Activated gamma-delta T cell (primary cell): ENCODE results near the gene SYNPO2L.
A peak's percentile ranks its signal among the peaks of the same experiment; 100 is the strongest.

Experiments
- DNase-seq: peaks from one replicate; lab custom pipeline; 2025; lab: John Stamatoyannopoulos, UW

The SYNPO2L gene

GRCh38 chr10:73649876-73650536, 5.8 kb downstream of the SYNPO2L start:
- no peak for DNase-seq

DNA sequence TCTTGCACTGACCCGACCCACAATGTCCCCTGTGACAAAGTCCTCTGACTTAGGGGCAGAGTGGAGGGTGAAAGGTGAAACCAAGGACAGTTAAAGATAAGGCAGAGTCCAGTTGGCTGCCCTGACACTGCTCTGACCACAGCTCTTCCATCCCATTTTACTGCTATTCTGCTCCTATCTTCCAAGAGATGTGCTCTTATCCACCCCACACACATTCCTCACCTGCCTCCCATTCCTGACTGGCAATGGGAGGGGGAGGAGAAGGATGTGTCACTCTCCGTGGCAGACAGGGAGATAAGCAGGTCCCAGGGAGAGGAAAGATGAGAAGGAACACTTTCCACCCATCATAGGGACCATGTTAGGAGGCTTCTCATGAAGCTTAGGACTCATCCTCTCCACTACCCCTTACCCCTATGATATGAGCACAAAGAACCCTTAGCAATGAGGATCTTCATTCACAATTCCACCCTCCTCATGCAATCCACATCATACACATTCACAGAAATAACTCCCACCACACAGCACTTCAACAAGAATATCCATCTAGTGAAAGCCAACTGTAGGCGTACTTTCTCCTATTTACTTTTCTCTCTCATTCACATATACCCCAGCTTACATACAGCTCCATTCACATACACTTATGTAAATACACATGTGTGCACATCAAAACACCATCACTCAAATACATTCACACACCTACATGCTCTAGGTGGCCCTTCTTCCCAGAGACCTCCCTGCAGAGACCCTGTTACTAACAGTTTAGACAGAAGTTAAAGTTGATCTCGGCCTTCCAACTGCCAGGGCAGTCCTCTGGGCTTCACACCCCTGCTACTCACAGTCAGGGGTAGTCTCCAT, 6.6 kb downstream of the SYNPO2L start:
- DNase-seq: no peak

DNA sequence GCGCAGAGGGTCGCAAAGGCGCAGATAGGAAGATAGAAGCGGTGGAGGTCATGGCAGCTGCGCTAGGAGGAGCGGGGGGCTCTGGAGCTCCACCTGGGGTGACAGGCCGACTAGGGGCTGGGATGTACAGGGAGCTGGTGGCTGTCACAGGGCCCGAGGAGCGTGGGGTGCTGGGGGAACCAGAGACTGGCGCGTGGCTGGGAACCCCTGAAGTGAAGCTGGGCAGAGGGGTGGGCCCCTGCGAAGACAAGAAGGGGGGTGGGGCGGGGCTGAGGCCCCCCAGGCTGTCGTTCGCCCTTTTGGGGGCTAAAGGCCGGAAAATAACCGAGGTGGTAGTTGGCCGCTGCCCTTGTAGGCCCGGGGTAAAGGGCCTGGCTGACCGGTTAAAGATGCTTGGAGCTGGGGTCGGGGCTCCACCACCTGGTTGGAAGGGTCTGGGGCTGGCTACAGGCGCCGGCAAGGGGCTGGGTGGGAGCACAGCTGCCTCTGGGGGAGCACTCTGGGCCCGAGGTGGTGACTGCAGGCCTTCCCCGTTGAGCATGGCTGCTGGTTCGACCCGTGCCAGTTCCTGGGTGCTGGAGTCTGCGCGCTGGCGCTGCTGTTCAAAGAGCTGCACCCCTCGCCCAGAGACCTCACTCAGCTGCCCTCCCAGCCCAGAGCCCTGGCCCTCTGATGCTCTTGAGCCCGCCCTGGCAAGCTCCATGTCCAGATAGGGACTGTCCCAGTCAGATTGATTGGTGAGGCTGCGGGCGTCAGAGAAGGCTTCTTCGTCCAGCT, 7.8 kb downstream of the SYNPO2L start:
- no peak for DNase-seq

DNA sequence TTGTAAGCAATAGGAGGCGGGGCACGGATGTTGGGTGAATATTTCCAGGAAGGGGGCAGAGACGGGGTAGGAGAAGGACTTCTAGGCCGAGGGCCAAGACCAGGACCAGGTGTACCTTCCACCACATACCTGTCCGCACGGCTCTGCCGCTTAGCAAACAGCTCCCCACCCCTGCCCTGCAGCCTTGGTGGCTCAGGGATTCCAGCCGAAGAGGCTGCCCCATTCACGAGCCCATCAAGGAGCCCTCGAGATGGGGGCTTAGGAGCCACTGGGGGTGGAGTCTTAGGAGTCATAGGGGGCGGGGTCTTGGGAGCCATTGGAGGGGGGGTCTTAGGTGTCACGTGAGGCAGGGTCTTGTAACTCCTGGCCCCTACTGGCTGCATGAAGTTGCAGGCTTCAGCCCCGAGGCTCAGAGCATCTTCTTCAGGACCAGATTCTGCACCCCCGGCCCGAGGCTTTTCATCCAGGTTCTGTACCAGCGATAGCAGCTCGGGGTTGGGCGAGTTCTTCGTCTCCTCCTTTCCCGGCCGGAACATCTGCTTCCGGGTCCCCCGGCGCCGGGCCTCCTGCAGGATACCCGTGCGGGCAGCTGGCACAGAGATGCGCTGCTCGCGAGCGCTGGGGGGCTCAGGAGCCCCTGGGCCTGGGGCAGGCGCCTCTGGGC, 8.5 kb downstream of the SYNPO2L start:
- DNase-seq: no peak

DNA sequence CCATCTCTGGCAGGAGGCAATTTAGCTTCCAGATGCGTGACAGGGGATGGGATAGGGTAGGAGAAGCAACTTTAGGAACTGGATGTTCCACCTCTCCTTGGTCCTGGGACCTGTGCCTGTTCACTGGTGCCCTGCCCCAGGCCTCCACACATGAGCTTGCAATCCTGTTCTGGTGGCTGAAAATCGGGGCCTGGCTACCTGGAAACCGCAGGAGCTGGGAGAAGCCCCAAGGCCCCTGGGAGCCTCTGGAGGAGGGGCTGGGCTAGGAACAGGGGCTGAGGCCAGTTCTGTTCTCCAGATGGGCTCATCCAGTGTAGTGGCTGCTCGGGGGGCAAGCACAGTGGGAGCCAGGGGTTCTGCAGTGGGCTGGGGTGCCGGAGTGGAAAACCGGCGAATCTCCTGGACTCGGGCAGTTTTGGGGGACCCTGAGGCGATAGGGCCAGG, 9.2 kb downstream of the SYNPO2L start:
- DNase-seq: no peak

- no peak for DNase-seq
Observed at GRCh38 chr10:73645251-73645650, 10.6 kb downstream of the SYNPO2L start.

DNA sequence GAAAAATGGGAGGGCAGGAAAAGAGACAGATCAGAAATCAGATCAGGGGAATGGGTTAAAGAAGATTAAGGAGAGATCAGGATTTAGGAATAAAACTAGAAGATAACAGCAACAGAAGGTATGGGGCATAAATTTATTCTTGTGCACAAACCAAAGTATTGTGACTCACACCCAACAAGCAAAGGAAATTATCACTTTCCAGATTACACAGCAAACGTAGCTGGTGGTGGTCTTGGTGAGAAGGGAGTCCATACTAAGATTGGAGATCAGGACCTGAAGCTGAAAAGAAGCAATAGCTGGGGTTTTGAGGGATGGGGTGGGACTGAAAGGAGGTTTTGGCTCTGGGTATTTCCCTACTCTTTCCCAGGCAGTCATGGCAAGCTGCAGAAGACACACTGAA, 11.1 kb downstream of the SYNPO2L start:
- DNase-seq: no peak

DNA sequence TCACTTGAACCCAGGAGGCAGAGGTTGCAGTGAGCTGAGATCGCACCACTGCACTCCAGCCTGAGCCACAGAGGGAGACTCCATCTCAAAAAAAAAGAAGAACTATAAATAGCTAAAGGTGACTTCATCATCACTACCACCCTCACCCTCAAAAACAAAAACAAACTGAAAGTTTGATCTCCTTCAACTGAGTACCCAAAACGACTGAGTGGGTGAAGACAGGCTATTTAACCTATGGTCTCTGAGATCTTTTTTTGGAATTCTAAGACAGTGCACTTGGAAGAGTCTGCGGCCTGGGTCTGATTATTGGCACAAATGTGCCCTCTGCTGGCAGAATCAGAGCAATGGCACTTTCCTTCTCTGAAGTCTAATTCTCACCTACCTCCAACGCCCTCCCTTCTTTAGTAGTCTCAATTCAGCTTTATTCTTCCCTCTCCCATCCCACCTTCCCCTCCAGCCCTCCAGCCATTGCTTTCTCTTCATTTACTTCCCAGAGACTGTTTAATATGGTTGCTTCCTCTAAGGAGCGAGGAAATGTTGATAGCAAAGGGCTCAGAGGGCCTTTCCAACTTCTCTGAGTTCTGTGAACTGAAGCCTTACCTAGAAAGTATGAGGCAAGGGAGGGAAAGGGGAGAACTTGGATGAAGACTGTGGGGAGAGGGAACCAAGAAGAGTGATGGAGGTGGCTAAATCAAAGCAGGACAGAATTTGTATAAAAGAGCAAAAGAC, 11.7 kb downstream of the SYNPO2L start:
- DNase-seq: no peak

- no peak for DNase-seq
Observed at GRCh38 chr10:73643362-73643761, 12.5 kb downstream of the SYNPO2L start.

DNA sequence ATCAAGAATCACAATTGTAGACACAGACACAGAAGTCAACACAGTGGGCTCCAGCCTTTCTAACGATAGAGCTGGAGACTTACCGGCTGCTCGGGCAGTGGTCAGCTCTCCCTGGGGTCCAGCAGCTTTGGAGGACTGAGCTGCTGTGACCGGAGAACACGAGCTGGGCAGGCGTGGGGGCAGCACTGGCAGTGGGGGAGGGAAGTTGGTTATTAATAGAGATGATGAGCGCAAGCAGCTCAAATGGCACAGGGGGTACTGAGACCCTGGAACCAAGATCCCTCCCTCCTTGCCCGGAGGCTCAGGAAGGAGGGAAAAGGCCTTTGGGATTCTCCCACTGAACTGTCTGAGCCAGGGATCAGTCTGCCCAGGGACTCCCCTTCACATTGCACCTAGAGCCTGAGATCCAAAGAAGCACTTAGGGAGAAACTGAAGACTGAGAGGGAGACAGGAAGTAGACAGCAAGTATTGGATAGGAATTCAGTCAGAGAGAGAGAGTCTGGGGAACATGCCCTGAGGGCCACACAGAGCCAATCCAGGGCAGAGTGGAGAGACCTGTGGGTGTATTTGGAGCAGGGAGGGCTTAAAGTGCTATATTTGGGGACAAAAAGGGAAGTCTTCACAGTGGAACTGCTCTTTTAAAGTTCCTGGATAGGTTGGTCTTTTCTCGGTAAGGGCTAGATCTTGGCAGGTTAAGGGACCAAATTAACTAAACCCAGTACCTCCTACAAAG, 14.3 kb downstream of the SYNPO2L start, which contains the start of gene MYOZ1:
TSS of gene MYOZ1 (minus strand) at position 147 of the 733 bp plus-strand sequence. CDS start 1,457 bp downstream, outside the sequence.
- no peak for DNase-seq

GRCh38 chr10:73639286-73639685, 16.5 kb downstream of the SYNPO2L start:
- no peak for DNase-seq

GRCh38 chr10:73635781-73636180, 20.0 kb downstream of the SYNPO2L start:
- DNase-seq: no peak

- DNase-seq: no peak
Observed at GRCh38 chr10:73634421-73634820, 21.4 kb downstream of the SYNPO2L start.

DNA sequence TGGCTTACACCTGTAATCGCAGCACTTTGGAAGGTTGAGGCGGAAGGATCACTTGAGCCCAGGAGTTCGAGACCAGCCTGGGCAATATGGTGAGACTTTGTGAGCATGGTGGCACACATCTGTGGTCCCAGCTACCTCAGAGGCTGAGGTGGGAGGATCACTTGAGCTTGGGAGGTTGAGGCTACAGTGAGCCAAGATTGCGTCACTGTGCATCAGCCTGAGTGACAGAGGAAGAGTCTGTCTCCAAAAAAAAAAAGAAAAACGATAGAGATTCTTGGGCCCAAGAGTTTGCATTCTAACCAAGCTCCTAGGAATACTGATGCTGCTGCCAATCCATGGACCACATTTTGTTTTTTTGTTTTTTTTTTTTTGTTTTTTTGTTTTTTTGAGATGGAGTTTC, 26.7 kb downstream of the SYNPO2L start:
- no peak for DNase-seq

DNA sequence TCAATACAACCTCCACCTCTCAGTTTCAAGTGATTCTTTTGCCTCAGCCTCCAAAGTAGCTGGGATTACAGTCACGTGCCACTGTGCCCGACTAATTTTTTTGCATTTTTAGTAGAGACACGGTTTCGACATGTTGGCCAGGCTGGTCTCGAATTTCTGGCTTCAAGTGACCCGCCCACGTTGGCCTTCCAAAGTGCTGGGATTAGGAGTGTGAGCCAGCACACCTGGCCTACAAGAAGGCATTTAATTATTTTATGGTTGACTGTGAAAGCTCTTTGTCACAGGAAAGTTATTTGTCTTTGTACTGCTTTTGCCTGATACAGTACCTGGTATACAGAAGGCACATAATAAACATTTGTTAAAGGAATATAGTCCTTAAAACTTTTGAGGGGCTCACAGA, 27.4 kb downstream of the SYNPO2L start:
- no peak for DNase-seq

GRCh38 chr10:73627300-73627699, 28.5 kb downstream of the SYNPO2L start:
- DNase-seq: no peak

- DNase-seq: peak; percentile 73
Observed at GRCh38 chr10:73625884-73626752, 29.7 kb downstream of the SYNPO2L start.

DNA sequence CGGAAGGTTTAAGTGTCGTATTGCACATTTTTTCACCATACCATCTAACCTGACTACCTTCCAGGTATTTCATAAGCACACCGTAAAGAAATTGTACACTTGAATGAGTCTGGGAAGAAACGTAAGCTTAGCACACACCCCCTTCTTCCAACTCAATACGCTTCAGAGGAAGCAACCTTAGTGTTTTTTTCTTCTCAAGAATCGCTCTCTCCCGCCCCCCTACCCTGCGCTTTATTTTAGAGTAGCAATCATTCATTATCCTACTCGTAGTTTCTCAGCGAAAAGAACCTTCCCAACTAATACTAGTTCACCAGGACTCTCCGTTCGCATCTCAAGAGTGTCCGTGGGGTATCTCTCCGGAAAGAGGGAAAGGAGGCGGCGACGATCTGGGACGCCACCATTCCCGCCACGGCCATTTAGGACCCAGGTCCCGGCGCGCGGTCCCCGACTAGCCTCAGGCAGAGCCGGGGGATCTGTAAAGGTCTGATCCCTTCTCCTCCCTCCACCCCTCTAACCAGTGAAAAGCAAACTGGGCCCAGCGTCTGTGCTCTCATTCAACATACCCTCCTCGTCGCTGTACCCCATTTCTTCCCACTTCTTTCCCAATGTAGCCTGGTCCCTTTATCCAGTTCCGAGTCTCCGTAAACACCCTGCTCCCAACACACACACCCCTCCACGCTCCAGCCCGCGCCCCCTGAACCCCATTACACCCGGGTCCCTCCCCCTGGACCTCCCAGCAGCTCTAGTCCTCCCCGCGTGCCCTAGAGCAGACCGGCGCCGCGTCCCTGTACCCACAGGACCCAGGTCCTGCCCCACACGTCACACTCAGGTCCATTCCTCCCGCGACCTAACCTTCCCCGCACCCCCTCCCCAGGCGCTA, 30.6 kb downstream of the SYNPO2L start:
- no peak for DNase-seq
